Measurements from ENCODE around the gene EYA4.

- TF ChIP-seq POLR2A (IDR thresholded peaks at IDR 0.05; ENCODE audit: extremely low read depth, insufficient read length) (no peak), MYC (IDR thresholded peaks at IDR 0.05; ENCODE audit: low read depth, low read length) (no peak)
- TF ChIP-seq, protein P1, sequence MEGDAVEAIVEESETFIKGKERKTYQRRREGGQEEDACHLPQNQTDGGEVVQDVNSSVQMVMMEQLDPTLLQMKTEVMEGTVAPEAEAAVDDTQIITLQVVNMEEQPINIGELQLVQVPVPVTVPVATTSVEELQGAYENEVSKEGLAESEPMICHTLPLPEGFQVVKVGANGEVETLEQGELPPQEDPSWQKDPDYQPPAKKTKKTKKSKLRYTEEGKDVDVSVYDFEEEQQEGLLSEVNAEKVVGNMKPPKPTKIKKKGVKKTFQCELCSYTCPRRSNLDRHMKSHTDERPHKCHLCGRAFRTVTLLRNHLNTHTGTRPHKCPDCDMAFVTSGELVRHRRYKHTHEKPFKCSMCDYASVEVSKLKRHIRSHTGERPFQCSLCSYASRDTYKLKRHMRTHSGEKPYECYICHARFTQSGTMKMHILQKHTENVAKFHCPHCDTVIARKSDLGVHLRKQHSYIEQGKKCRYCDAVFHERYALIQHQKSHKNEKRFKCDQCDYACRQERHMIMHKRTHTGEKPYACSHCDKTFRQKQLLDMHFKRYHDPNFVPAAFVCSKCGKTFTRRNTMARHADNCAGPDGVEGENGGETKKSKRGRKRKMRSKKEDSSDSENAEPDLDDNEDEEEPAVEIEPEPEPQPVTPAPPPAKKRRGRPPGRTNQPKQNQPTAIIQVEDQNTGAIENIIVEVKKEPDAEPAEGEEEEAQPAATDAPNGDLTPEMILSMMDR (IDR thresholded peaks at IDR 0.05; ENCODE audit: low read depth, low read length) = no peak
Measured at GRCh38 chr6:133548423-133549159, 307.4 kb downstream of the EYA4 start.
